GM21367 (cell line): ENCODE data around the gene PLEKHA7.
A peak's percentile ranks its signal among the peaks of the same experiment; 100 is the strongest.

Source experiments
- ATAC-seq: cut with Tn5 transposase; IDR thresholded peaks from one replicate; pipeline ENCODE4 v1.9.1; 2021; ENCODE audit not compliant: unreplicated experiment

The PLEKHA7 gene

GRCh38 chr11:16846305-16846704 is 167.9 kb downstream of the PLEKHA7 start:
- ATAC-seq = no peak

- no peak for ATAC-seq
Observed at GRCh38 chr11:16844268-16844771, 169.9 kb downstream of the PLEKHA7 start.

GRCh38 chr11:16843294-16843693 is 170.9 kb downstream of the PLEKHA7 start:
- ATAC-seq = no peak

- peak; percentile 65 for ATAC-seq
Observed at GRCh38 chr11:16841984-16842383, 172.2 kb downstream of the PLEKHA7 start.

- ATAC-seq = no peak
Observed at GRCh38 chr11:16841481-16841880, 172.7 kb downstream of the PLEKHA7 start.

- ATAC-seq = no peak
Observed at GRCh38 chr11:16840951-16841350, 173.3 kb downstream of the PLEKHA7 start.

- ATAC-seq = no peak
Observed at GRCh38 chr11:16839821-16840220, 174.4 kb downstream of the PLEKHA7 start.

GRCh38 chr11:16834384-16834783 is 179.8 kb downstream of the PLEKHA7 start:
- ATAC-seq = no peak

GRCh38 chr11:16833026-16833425 is 181.2 kb downstream of the PLEKHA7 start:
- ATAC-seq = no peak

GRCh38 chr11:16832193-16832539 is 182.0 kb downstream of the PLEKHA7 start:
- no peak for ATAC-seq

GRCh38 chr11:16831316-16832192 is 182.7 kb downstream of the PLEKHA7 start:
- no peak for ATAC-seq

- no peak for ATAC-seq
Observed at GRCh38 chr11:16827139-16827538, 187.1 kb downstream of the PLEKHA7 start.

GRCh38 chr11:16825968-16826367 is 188.2 kb downstream of the PLEKHA7 start:
- no peak for ATAC-seq

- ATAC-seq = no peak
Observed at GRCh38 chr11:16825101-16825500, 189.1 kb downstream of the PLEKHA7 start.

GRCh38 chr11:16820324-16821092 is 193.7 kb downstream of the PLEKHA7 start:
- peak; percentile 85 for ATAC-seq

GRCh38 chr11:16818284-16818683 is 195.9 kb downstream of the PLEKHA7 start:
- ATAC-seq = no peak

- no peak for ATAC-seq
Observed at GRCh38 chr11:16817351-16817750, 196.9 kb downstream of the PLEKHA7 start.

- ATAC-seq = no peak
Observed at GRCh38 chr11:16816358-16817270, 197.6 kb downstream of the PLEKHA7 start.

- no peak for ATAC-seq
Observed at GRCh38 chr11:16815047-16815767, 199.0 kb downstream of the PLEKHA7 start.

GRCh38 chr11:16814410-16815046 is 199.7 kb downstream of the PLEKHA7 start:
- no peak for ATAC-seq
